Hepatic stellate cell (primary cell): Measurements from ENCODE around the gene OR2T29.
"Not testable (repeated sequence)": the region's sequence is repeated elsewhere in the genome, so short reads cannot be mapped to it uniquely, and the experiment has no call there.

Experiments
- DNase-seq: peaks from one replicate; pipeline ENCODE4 v3.0.0; 2011; ENCODE audit warnings: low spot score

OR2T29 gene, protein sequence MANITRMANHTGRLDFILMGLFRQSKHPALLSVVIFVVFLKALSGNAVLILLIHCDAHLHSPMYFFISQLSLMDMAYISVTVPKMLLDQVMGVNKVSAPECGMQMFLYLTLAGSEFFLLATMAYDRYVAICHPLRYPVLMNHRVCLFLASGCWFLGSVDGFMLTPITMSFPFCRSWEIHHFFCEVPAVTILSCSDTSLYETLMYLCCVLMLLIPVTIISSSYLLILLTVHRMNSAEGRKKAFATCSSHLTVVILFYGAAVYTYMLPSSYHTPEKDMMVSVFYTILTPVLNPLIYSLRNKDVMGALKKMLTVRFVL

GRCh38 chr1:248562672-248563071 lies at the start of gene OR2T29:
TSS of gene OR2T29 (minus strand) at chr1:248562772. CDS start at chr1:248559491, 3,281 bp downstream.
- DNase-seq = not testable (repeated sequence)

DNA sequence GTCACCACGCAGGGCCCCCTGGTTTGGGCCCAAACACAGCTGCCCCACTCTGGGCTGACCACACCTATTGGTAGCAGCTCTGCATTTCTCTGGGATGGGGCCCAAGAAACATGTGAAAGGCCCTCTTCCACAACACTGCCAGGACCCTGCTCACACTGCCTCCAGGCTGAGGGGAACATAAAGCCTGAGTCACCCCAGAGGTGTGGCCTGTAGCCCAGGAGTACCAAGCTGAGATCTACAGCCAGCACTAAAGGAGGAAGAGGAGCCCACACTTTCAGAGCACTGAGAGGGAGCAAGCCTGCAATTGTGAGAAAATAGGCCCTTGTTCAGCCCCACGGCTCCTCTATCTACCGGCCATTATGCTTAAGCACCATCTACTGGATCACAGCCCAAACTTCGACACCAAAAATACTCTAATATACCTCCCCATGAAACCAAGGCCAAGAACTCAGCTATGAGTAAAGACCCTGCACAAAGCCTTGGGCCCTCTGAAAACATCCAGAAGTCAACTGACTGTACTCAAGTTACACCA lies 49.4 kb upstream of the OR2T29 start:
- no peak for DNase-seq

- DNase-seq = no peak
Observed at GRCh38 chr1:248610301-248610700, 47.7 kb upstream of the OR2T29 start.

DNA sequence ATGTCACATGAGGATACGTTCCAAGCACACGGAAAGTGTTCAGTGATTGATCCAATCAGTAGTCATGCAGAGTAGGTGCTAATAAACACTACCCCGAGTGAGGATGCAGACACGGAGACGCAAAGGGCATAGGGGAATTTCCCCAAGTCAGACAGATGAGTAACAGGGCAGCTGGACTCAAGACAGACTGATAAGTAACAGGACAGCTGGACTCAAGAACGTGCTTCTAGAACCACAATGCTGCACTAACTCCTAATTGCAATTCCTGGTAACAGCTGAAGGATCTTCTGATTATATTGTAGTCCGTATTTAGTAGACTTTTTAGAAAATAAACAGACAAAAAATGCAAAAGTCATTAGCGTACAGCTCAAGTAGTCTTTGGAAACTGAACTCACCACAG lies 36.8 kb upstream of the OR2T29 start:
- DNase-seq = no peak

DNA sequence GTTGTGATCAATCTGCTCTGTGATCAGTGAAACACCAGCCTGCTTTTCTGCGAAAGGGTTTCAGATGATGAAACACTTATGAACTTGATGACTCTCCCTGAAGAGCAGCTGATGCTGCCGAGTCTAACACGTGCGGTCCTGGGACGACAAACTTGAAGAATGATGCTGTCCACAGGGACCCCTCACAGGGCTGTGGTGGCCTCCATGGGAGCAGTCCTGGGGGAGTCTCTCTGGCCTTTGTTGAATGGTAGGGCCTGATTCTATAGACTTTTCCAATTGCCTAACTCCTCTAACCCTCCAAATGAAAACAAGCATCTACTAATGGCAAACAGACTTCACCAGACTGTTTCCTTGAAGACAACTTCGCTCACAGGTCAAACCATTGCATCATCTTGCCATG lies 35.0 kb upstream of the OR2T29 start, which contains the start of gene OR2T10:
Gene OR2T10 (minus strand): TSS at position 112 of the 400 bp plus-strand sequence. CDS start 3,932 bp downstream, outside the sequence.
- no peak for DNase-seq

DNA sequence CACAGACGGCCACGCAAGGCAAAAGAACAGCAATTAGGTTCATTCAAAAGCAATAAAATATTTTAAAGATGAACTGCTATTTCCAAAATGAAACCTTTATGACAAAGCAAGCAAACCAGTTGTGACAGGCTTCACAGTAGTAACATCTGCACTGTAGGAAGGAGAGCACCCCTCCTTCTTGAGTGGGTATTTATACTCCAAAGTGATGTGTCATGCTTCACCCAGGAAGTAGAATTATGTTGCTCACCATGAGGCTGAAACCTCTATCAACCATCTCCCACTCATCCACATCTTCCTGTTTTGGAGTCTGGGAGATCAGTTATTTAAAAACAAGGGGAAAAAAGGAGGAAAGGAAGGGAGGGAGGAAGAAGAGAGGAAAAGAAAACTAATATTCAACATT lies 34.0 kb upstream of the OR2T29 start:
- DNase-seq = no peak

DNA sequence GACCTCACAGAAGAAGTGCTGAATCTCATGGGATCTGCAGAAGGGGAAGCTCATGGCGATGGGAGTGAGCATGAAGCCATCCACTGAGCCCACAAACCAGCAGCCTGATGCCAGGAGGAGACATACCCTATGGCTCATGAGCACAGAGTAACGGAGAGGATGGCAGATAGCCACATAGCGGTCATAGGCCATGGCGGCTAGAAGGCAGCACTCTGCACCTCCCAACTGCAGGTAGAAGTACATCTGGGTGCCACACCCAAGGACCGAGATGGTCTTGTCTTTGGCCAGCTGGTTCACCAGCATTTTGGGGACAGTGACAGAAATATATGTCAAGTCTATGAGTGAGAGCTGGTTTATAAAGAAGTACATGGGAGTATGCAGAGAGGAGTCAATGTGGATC lies 30.7 kb upstream of the OR2T29 start:
- no peak for DNase-seq

DNA sequence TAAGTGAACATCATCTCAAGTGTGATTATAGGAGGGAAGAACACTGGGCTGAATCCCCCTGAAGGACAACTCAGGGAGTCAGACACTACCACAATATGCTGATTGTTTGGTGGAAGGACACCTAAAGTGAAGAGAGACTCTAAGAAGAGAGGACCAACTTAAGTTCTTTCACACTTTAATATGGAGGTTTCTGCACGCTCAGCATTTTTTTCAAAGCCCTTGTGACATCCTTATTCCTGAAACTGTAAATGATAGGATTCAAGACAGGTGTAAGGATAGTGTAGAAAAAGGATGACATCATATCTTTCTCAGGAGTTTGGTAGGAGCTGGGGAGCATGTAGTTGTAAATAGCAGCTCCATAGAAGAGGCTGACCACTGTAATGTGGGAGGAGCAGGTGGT lies 30.1 kb upstream of the OR2T29 start:
- DNase-seq = no peak

DNA sequence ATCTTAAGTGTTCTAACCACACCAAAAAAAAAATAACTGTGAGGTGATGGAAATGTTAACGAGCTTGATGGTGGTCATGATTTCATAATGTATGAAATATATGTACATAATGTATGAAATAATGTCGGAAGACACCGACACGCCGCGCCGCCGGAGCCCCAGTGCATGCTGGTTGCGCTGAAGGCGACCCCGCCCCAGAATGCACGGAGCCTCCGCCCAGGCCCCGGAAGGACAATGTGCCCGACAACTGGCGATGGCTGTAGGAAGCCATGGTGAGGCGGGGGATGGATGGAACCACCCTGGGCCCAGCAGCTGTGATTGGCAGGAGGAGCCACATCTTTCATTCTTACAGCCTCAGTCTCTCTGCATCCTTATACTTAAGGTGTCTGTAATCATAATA lies 27.5 kb upstream of the OR2T29 start:
- DNase-seq = no peak

- DNase-seq = no peak
Observed at GRCh38 chr1:248589334-248589733, 26.8 kb upstream of the OR2T29 start.

DNA sequence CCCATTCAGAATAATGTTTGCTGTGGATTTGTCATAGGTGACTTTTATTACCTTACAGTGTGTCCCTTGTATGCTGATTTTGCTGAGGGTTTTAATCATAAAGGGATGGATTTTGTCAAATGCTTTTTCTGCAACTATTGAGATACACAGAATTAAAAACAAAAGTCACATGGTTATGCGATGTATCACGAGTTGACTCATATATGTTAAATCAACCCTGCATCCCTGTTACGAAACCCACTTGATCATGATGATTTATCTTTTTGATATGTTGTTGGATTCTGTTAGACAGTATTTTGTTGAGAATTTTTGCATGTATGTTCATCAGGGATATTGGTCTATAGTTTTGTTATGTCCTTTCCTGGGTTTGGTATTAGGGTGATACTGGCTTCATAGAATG lies 22.7 kb upstream of the OR2T29 start:
- no peak for DNase-seq

GRCh38 chr1:248576260-248576980 lies 13.8 kb upstream of the OR2T29 start:
- DNase-seq = no peak

GRCh38 chr1:248574657-248575056 lies 12.1 kb upstream of the OR2T29 start, which contains the start of gene OR2T34:
TSS of gene OR2T34 (minus strand) at chr1:248574757. CDS start at chr1:248574757, 0 bp downstream.
- DNase-seq = not testable (repeated sequence)

DNA sequence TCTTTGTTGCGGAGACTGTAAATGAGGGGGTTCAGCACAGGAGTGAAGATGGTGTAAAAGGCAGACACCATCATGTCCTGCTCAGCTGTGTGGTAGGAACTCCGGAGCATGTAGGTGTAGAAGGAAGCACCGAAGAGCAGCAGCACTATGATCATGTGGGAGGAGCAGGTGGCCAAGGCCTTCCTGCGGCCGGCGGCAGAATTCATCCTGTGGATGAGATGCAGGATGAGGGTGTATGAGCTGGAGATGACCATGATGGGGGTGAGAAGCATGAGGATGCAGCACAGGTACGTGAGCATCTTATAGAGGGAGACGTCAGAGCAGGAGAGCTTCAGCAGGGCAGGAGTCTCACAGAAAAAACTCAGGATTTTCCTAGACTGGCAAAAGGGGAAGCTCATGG lies 11.3 kb upstream of the OR2T29 start:
- DNase-seq = not testable (repeated sequence)

GRCh38 chr1:248572049-248572448 lies 9.5 kb upstream of the OR2T29 start:
- not testable (repeated sequence) for DNase-seq

GRCh38 chr1:248570811-248571210 lies 8.2 kb upstream of the OR2T29 start:
- not testable (repeated sequence) for DNase-seq

DNA sequence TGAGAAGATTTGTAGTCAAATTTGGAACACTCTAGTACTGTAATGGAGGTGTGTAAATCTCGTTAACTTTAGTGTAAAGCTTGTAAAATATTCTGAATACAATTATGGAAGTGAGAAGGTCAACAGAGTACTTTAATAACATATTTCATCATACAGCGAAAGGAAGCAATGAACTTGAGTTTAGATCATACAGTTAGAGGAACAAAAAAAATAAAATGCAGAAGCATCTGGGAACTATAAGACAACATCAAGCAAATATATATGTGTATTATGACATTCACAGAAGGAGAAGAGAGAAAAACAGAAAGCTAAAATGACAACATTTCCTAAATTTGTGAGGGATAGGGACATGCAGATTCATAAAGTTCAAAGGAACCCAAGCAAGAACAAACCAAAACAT lies 6.5 kb upstream of the OR2T29 start:
- not testable (repeated sequence) for DNase-seq

GRCh38 chr1:248565530-248566373 lies 3.2 kb upstream of the OR2T29 start:
- DNase-seq = not testable (repeated sequence)

DNA sequence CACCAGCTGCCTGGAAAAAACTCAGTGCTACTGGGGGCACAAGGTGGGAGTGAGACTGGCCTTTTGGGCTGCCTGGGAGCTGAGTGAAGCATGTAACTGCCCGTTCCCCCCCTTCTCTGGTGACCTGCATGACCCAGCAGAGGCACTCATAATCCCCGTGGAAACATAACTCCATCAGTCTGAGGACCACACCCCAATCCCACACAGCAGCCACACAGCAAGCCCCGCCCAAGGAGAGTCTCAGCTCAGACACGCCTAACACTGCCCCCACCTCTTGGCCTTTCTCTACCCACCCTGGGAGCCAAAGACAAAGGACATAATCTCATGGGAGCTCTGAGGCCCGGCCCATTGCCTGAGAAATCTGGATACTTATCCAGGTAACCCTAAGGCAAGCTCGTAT lies 11.5 kb downstream of the OR2T29 start:
- not testable (repeated sequence) for DNase-seq

- DNase-seq = not testable (repeated sequence)
Observed at GRCh38 chr1:248547383-248547782, 15.2 kb downstream of the OR2T29 start.

GRCh38 chr1:248537449-248537848 lies 25.1 kb downstream of the OR2T29 start:
- DNase-seq = not testable (repeated sequence)

DNA sequence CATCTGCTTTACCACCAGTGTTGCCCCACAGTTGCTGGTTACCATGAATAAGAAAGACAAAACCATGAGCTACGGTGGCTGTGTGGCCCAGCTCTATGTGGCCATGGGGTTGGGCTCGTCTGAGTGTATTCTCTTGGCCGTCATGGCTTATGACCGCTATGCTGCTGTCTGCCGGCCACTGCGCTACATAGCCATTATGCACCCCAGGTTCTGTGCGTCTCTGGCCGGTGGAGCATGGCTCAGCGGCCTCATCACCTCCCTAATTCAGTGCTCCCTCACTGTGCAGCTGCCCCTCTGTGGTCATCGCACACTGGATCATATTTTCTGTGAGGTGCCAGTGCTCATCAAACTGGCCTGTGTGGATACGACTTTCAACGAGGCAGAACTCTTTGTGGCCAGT lies 40.7 kb downstream of the OR2T29 start:
- DNase-seq = no peak
